Right lobe of liver (tissue), 6 donors: Measurements from ENCODE around the gene LRRTM2. TPM values are rescaled to one million over a fixed set of nuclear protein-coding genes. Genes with fewer than 3 reads are reported as not detected.

Source experiments
- ATAC-seq, 4 donors: fragments of 200-7000 bp; cut with Tn5 transposase; one replicate each; pipeline ENCODE4 v1.9.1; 2020; ENCODE audit warnings: mild to moderate bottlenecking in 4 of 4, moderate library complexity in 4 of 4
- DNase-seq, 3 donors: peaks; one replicate each; pipeline ENCODE4 v3.0.0-alpha.2; 2020
- H3K27ac ChIP-seq, 3 donors: fragments of 200-600 bp; one replicate each; pipeline ENCODE4 v1.8.0; 2022
- H3K27me3 ChIP-seq, 2 donors: fragments of 200-600 bp; one replicate each; pipeline ENCODE4 v1.8.0; 2022
- H3K36me3 ChIP-seq, 4 donors: fragments of 200-600 bp; sonication (generic) in 1 of 4; one replicate each; pipeline versions ENCODE4 v1.5.1 to v1.8.0; 2017 to 2022; ENCODE audit warnings: control low read depth in 1 of 4
- H3K4me1 ChIP-seq, 4 donors: fragments of 200-600 bp; sonication (generic) in 1 of 4; one replicate each; pipeline versions ENCODE4 v1.5.1 to v1.8.0; 2017 to 2022; ENCODE audit warnings: control low read depth in 1 of 4
- H3K4me3 ChIP-seq, 3 donors: fragments of 200-600 bp; one replicate each; pipeline ENCODE4 v1.8.0; 2022
- H3K9me3 ChIP-seq, 4 donors: fragments of 200-600 bp; sonication (generic) in 1 of 4; one replicate each; pipeline versions ENCODE4 v1.5.1 to v1.8.0; 2017 to 2022; ENCODE audit warnings: control low read depth in 1 of 4
- CTCF ChIP-seq, 4 donors: fragments of 200-600 bp in 3 of 4; fragments of 450-650 bp in 1 of 4; IDR thresholded peaks; one replicate each; pipeline versions ENCODE4 v1.5.1 to v1.8.0; 2016 to 2022; ENCODE audit warnings: antibody characterized with exemption in 4 of 4, mild to moderate bottlenecking in 2 of 4
- POLR2A ChIP-seq: fragments of 450-650 bp; IDR thresholded peaks from one replicate; pipeline ENCODE4 v1.6.1; 2017; ENCODE audit warnings: antibody characterized with exemption, mild to moderate bottlenecking
- WGBS: methylation state at CpG from one replicate; pipeline ENCODE4 v1.1.6; 2018; ENCODE audit warnings: low coverage, low lambda C conversion rate; ENCODE audit not compliant: insufficient coverage; ENCODE audit errors: missing lambda C conversion rate; 5-methylcytosine and 5-hydroxymethylcytosine counted together
- intact Hi-C, 2 donors: fragments of 100-400 bp; cut with DNase I; formaldehyde crosslinking; loops; one replicate each; pipeline versions ENCODE4 v1.11.2 to v1.14.1; 2022
- total RNA-seq, 6 experiments: library from RNA; depleted of rRNA in 2 of 6; stranded (reverse); fragments of >200 nt in 2 of 6; fragmentation: NEBNext Ultra II Directional in 3 of 6; extraction: Animal tissue kit (Norgen Biotek cat#: 25700) in 3 of 6; gene quantifications; one replicate each; pipeline versions ENCODE4 v1.1.0 to v1.2.4, GENCODE V29; 2016 to 2023
- donor health status: DM: no; HTN: yes; CAD: no.
- donor health status: DM: no; HTN: no; CAD: no.
- donor health status: DM: no; HTN: no; CAD: no.
- donor health status: DM: no; HTN: yes; CAD: no.
- donor health status: DM: no; HTN: yes; CAD: no.

The LRRTM2 gene
- total RNA-seq, 6 experiments from 2014 or later, result 0.06 to 0.53 (median 0.17) TPM; not detected in 1

GRCh38 chr5:138844812-138845513 is 30.2 kb downstream of the LRRTM2 start:
- no peak for ATAC-seq
- DNase-seq, result no peak
- no peak for TF ChIP-seq CTCF (IDR thresholded peaks at IDR 0.05)
- no peak for TF ChIP-seq POLR2A
- Histone ChIP-seq H3K27ac (no peak overlapping the region), H3K27me3 (no peaks in the 10 kb centered on the region), H3K36me3 (no peaks in the 10 kb centered on the region), H3K4me3 (no peak overlapping the region), H3K4me1 (peaks cover 0 to 7% (median 0%) of the 10 kb centered on the region in 4 donors), H3K9me3 (no peaks in the 10 kb centered on the region)
- 48% methylated on average over 6 of the region's 6 CpGs for WGBS
- intact Hi-C loops, result no loop called here

GRCh38 chr5:138844125-138844461 is 31.0 kb downstream of the LRRTM2 start:
- intact Hi-C loops, result no loop called here
- TF ChIP-seq POLR2A, result no peak
- no peak for TF ChIP-seq CTCF (IDR thresholded peaks at IDR 0.05)
- peaks cover 0 to 7% (median 0%) of the 10 kb centered on the region in 4 donors for H3K4me1 ChIP-seq
- DNase-seq (no peak), ATAC-seq (no peak)
- no peaks in the 10 kb centered on the region for H3K36me3 ChIP-seq
- no peaks in the 10 kb centered on the region for H3K27me3 ChIP-seq
- WGBS, result 97% methylated on average over 4 of the region's 4 CpGs
- H3K4me3 ChIP-seq, result no peak overlapping the region
- no peak overlapping the region for H3K27ac ChIP-seq
- no peaks in the 10 kb centered on the region for H3K9me3 ChIP-seq

GRCh38 chr5:138843316-138844124 is 31.6 kb downstream of the LRRTM2 start:
- Histone ChIP-seq H3K27ac (no peak overlapping the region), H3K9me3 (no peaks in the 10 kb centered on the region), H3K4me3 (no peak overlapping the region), H3K27me3 (no peaks in the 10 kb centered on the region), H3K36me3 (no peaks in the 10 kb centered on the region), H3K4me1 (peaks cover 0 to 7% (median 0%) of the 10 kb centered on the region in 4 donors)
- WGBS, result 100% methylated on average over 1 of the region's 2 CpGs
- intact Hi-C loops, result no loop called here
- ATAC-seq (no peak), DNase-seq (no peak)
- TF ChIP-seq POLR2A (no peak), CTCF (IDR thresholded peaks at IDR 0.05) (no peak)

GRCh38 chr5:138841531-138841930 is 33.6 kb downstream of the LRRTM2 start:
- H3K27me3 ChIP-seq, result no peaks in the 10 kb centered on the region
- no peak overlapping the region for H3K4me3 ChIP-seq
- H3K27ac ChIP-seq, result no peak overlapping the region
- ATAC-seq, result no peak
- no peaks in the 10 kb centered on the region for H3K36me3 ChIP-seq
- no peak for TF ChIP-seq CTCF (IDR thresholded peaks at IDR 0.05)
- no peak for TF ChIP-seq POLR2A
- 88% methylated on average over 2 of the region's 2 CpGs for WGBS
- DNase-seq, result no peak
- H3K9me3 ChIP-seq, result no peaks in the 10 kb centered on the region
- intact Hi-C loops, result no loop called here
- H3K4me1 ChIP-seq, result peaks cover 0 to 7% (median 0%) of the 10 kb centered on the region in 4 donors
